ENCODE data around the gene PAX5.

PAX5 gene

GRCh38 chr9:36949466-36949865 lies 84.6 kb downstream of the PAX5 start:
- Histone ChIP-seq H3K4me3 (ENCODE audit: low read depth, low read length) (no peak overlapping the region), H3K36me3 (replicated peaks) (no peaks in the 10 kb centered on the region), H3K27me3 (replicated peaks) (peaks cover 9% of the 10 kb centered on the region), H3K27ac (no peak overlapping the region)
- DNase-seq = no peak
- in situ Hi-C loops (cut with HindIII; ENCODE audit: low pct_ligation_motif_present, low sequenced_read_pairs) = no loop called here
- no peak for TF ChIP-seq CTCF (IDR thresholded peaks at IDR 0.05; ENCODE audit: low read depth, low read length, missing control alignments)

DNA sequence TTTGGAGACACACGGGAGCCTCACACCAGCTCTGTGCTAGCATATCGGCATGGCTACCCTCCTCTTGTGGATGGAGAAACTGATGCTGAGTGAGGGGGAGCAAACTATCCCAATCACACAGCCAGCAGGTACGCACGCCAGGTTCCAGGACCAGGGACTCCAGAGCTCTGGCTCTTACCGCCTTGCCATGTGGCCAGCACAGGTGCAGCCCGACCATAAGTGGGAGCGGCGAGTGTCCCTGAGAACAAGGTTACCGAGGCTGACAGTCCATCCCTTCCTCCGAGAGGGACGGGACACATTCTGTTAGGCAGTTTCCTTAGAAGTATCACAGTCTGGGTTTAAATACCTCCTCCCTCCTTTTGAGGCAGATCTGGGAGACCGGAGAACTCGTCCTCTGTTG lies 86.0 kb downstream of the PAX5 start:
- in situ Hi-C loops (cut with HindIII; ENCODE audit: low pct_ligation_motif_present, low sequenced_read_pairs) = no loop called here
- Histone ChIP-seq H3K27me3 (replicated peaks) (peaks cover 9% of the 10 kb centered on the region), H3K36me3 (replicated peaks) (no peaks in the 10 kb centered on the region), H3K4me3 (ENCODE audit: low read depth, low read length) (no peak overlapping the region), H3K27ac (no peak overlapping the region)
- TF ChIP-seq CTCF (IDR thresholded peaks at IDR 0.05; ENCODE audit: low read depth, low read length, missing control alignments) = no peak
- no peak for DNase-seq

- in situ Hi-C loops (cut with HindIII; ENCODE audit: low pct_ligation_motif_present, low sequenced_read_pairs) = no loop called here
- no peak overlapping the region for H3K27ac ChIP-seq
- no peak for DNase-seq
- peaks cover 9% of the 10 kb centered on the region for H3K27me3 ChIP-seq (replicated peaks)
- no peak overlapping the region for H3K4me3 ChIP-seq (ENCODE audit: low read depth, low read length)
- no peaks in the 10 kb centered on the region for H3K36me3 ChIP-seq (replicated peaks)
- no peak for TF ChIP-seq CTCF (IDR thresholded peaks at IDR 0.05; ENCODE audit: low read depth, low read length, missing control alignments)
These were observed 87.4 kb downstream of the PAX5 start for GRCh38 chr9:36946653-36947052.

GRCh38 chr9:36945999-36946398 lies 88.1 kb downstream of the PAX5 start:
- Histone ChIP-seq H3K27ac (no peak overlapping the region), H3K27me3 (replicated peaks) (peaks cover 9% of the 10 kb centered on the region), H3K36me3 (replicated peaks) (no peaks in the 10 kb centered on the region), H3K4me3 (ENCODE audit: low read depth, low read length) (no peak overlapping the region)
- no peak for TF ChIP-seq CTCF (IDR thresholded peaks at IDR 0.05; ENCODE audit: low read depth, low read length, missing control alignments)
- no peak for DNase-seq
- in situ Hi-C loops (cut with HindIII; ENCODE audit: low pct_ligation_motif_present, low sequenced_read_pairs) = no loop called here

DNA sequence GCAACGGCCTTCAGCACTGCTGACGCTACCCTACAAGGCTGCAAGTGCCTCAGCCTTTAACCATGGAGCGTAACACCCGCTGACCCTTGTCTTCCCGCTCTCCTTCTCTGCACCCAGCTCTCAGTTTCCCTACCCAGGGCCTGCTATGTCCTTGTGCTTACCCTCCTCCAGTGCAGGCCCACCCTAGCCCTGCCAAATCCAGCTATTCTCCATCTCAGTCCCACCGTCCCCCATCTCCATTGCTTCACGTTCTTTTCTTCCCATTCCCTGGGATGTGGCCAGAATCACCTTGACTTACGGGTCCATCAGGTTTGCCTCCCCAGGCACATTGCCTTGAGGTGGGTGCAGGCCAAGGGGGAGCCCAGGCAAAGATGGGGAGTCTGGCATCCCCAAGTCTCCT lies 91.2 kb downstream of the PAX5 start:
- no peak overlapping the region for H3K4me3 ChIP-seq (ENCODE audit: low read depth, low read length)
- H3K27me3 ChIP-seq (replicated peaks) = peaks cover 15% of the 10 kb centered on the region
- H3K36me3 ChIP-seq (replicated peaks) = no peaks in the 10 kb centered on the region
- no peak for DNase-seq
- TF ChIP-seq CTCF (IDR thresholded peaks at IDR 0.05; ENCODE audit: low read depth, low read length, missing control alignments) = no peak
- no peak overlapping the region for H3K27ac ChIP-seq
- in situ Hi-C loops (cut with HindIII; ENCODE audit: low pct_ligation_motif_present, low sequenced_read_pairs) = no loop called here

- TF ChIP-seq CTCF (IDR thresholded peaks at IDR 0.05; ENCODE audit: low read depth, low read length, missing control alignments) = no peak
- in situ Hi-C loops (cut with HindIII; ENCODE audit: low pct_ligation_motif_present, low sequenced_read_pairs) = no loop called here
- no peak for DNase-seq
- peaks cover 13% of the 10 kb centered on the region for H3K27me3 ChIP-seq (replicated peaks)
- no peaks in the 10 kb centered on the region for H3K36me3 ChIP-seq (replicated peaks)
- no peak overlapping the region for H3K4me3 ChIP-seq (ENCODE audit: low read depth, low read length)
- no peak overlapping the region for H3K27ac ChIP-seq
These were observed 92.6 kb downstream of the PAX5 start for GRCh38 chr9:36941441-36941840.
